Measurements from ENCODE around the gene AGAP3. TPM values are rescaled to one million over a fixed set of nuclear protein-coding genes. Genes with fewer than 3 reads are reported as not detected.

AGAP3 gene
- total RNA-seq, 1 experiment from 2014 or later, result 126 TPM

DNA sequence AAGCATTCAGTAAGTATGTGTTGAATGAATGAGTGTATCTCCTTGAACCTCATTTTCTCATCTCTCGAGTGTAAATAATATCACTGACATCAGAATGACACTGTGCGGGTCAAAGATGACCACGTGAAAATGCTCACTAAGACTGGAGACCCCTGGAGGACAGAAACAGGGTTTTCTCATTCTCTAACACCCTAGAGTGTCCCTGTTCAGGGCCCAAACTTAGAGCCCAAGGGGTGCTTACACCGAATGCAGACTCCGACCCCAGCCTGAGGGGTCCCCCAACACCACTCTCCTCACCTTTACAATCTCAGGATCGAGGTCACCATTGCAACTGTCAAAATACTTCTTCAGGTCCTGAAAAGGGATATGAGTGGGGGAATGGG is 30.0 kb upstream of the AGAP3 start:
- no peak overlapping the region for H3K4me3 ChIP-seq (replicated peaks in 1 of 2; ENCODE audit: low read depth in 1 of 2, low read length in 2 of 2)
- ATAC-seq (no peak), DNase-seq (ENCODE audit: low read depth, low spot score) (no peak)
- H3K4me2 ChIP-seq (ENCODE audit: low read length), result no peak overlapping the region
- peaks cover 16% of the 10 kb centered on the region for H3K79me2 ChIP-seq (ENCODE audit: insufficient read depth, low read length)
- no peaks in the 10 kb centered on the region for H3K9me2 ChIP-seq (ENCODE audit: insufficient read depth)
- no peaks in the 10 kb centered on the region for H3K9me3 ChIP-seq (ENCODE audit: control insufficient read depth in 1 of 2, insufficient read depth in 1 of 2, low read depth in 1 of 2, low read length in 2 of 2)
- intact Hi-C loops (cut with micrococcal nuclease), result no loop called here
- TF ChIP-seq SP1 (IDR thresholded peaks at IDR 0.05; ENCODE audit: low read depth) (no peak), EZH2phosphoT487 (IDR thresholded peaks at IDR 0.05; ENCODE audit: borderline replicate concordance) (no peak)
- H4K20me1 ChIP-seq (ENCODE audit: insufficient read depth), result no peaks in the 10 kb centered on the region
- no peaks in the 10 kb centered on the region for H3K36me3 ChIP-seq (ENCODE audit: control insufficient read depth in 1 of 2, insufficient read depth in 2 of 2, low read length in 2 of 2)
- BruUV-seq (replicated peaks), result no TSS peak
- no peak overlapping the region for H3K27ac ChIP-seq (ENCODE audit: low read depth, low read length)
- H3K27me3 ChIP-seq (ENCODE audit: insufficient read depth, low read length), result no peaks in the 10 kb centered on the region
- no peak overlapping the region for H3K9ac ChIP-seq (ENCODE audit: low read length)
- RAD21 ChIA-PET (ENCODE audit: low non-redundant PET in 1 of 2, low total read pairs in 2 of 2, uncharacterized antibody in 2 of 2, unreplicated experiment in 2 of 2), result no interaction called here
- H2AFZ ChIP-seq (ENCODE audit: low read depth, low read length, poor library complexity, severe bottlenecking), result no peak overlapping the region
- peaks cover 15 to 30% of the 10 kb centered on the region in 2 experiments for H3K4me1 ChIP-seq (ENCODE audit: control insufficient read depth in 1 of 2, insufficient read depth in 2 of 2, low read length in 2 of 2)
- CTCF ChIA-PET, result no interaction called here
- POLR2A ChIA-PET, result no interaction called here

DNA sequence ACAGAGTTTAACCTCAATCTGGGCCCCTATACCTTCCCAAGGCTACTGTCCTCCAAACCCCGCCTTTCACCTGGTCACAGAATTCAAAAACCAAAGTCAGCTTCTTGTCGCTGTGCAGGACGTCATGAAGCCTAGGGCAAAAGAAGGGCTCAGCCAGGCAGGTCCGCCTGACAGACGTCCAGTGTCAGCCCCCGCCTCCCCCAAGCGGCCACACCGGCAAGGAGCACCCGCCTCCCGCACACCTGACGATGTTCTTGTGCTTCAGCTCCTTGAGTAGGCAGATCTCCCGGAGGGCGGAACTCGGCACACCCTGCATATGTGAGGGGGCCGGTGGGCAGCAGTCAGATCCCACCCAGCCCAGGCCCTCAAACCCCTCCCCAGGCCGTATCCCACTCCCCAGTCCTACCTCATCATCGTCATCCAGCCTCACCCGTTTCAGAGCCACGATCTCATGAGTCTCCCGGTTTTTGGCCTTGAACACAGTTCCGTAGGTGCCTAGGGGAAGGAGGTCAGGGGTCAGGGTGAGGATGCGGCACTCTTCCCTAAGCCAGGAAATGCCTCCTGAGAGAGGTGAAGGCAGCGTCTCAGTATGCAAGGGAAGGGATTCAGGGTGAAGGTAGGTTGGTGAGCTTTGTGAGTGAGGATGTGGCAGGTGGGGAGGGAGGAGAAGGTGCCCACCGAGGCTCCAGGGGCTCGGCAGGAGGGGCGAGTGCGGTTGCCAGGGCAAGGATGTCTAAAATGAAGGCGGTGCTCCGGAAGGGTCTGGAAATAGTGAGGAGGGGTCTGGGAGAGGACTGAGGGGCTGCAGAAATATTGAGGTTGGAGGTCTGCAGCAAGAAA is 29.4 kb upstream of the AGAP3 start:
- intact Hi-C loops (cut with micrococcal nuclease), result no loop called here
- Histone ChIP-seq H3K9me3 (ENCODE audit: control insufficient read depth in 1 of 2, insufficient read depth in 1 of 2, low read depth in 1 of 2, low read length in 2 of 2) (no peaks in the 10 kb centered on the region), H3K36me3 (ENCODE audit: control insufficient read depth in 1 of 2, insufficient read depth in 2 of 2, low read length in 2 of 2) (no peaks in the 10 kb centered on the region), H3K4me1 (ENCODE audit: control insufficient read depth in 1 of 2, insufficient read depth in 2 of 2, low read length in 2 of 2) (peaks cover 21 to 36% of the 10 kb centered on the region in 2 experiments), H4K20me1 (ENCODE audit: insufficient read depth) (no peaks in the 10 kb centered on the region), H3K4me2 (ENCODE audit: low read length) (peak overlapping the region; percentile 95), H3K9me2 (ENCODE audit: insufficient read depth) (no peaks in the 10 kb centered on the region), H3K4me3 (replicated peaks in 1 of 2; ENCODE audit: low read depth in 1 of 2, low read length in 2 of 2) (peak overlapping the region; percentile 81 to 90), H3K79me2 (ENCODE audit: insufficient read depth, low read length) (peaks cover 23% of the 10 kb centered on the region), H2AFZ (ENCODE audit: low read depth, low read length, poor library complexity, severe bottlenecking) (no peak overlapping the region), H3K27ac (ENCODE audit: low read depth, low read length) (peak overlapping the region; percentile 38; the same call in 1 of the 2 replicates), H3K9ac (ENCODE audit: low read length) (peak overlapping the region; percentile 91), H3K27me3 (ENCODE audit: insufficient read depth, low read length) (no peaks in the 10 kb centered on the region)
- TF ChIP-seq SP1 (IDR thresholded peaks at IDR 0.05; ENCODE audit: low read depth), result no peak
- ChIA-PET POLR2A (no interaction called here), RAD21 (ENCODE audit: low non-redundant PET in 1 of 2, low total read pairs in 2 of 2, uncharacterized antibody in 2 of 2, unreplicated experiment in 2 of 2) (no interaction called here), CTCF (no interaction called here)
- ATAC-seq (no peak), DNase-seq (ENCODE audit: low read depth, low spot score) (no peak)
- BruUV-seq (replicated peaks), result no TSS peak
